Fibroblast of villous mesenchyme (primary cell): ENCODE results near the gene GSX2. TPM values are rescaled to one million over a fixed set of nuclear protein-coding genes. Genes with fewer than 3 reads are reported as not detected.
A peak's percentile ranks its signal among the peaks of the same experiment; 100 is the strongest.
"Not testable (repeated sequence)": the region's sequence is repeated elsewhere in the genome, so short reads cannot be mapped to it uniquely, and the experiment has no call there.

Experiments
- DNase-seq: peaks from one replicate; pipeline ENCODE4 v3.0.0-alpha.2; 2010; ENCODE audit warnings: low read depth
- H3K4me3 ChIP-seq: 2 replicates; pipeline ENCODE4 v1.5.1; 2011; ENCODE audit warnings: low read depth, mild to moderate bottlenecking, low read length
- CTCF ChIP-seq: IDR thresholded peaks from 2 replicates; pipeline ENCODE4 v1.5.1; 2012; ENCODE audit warnings: low read depth, mild to moderate bottlenecking, low read length; ENCODE audit not compliant: insufficient read depth
- total RNA-seq: library from RNA; depleted of rRNA; stranded (reverse); fragments of >200 nt; gene quantifications from 2 replicates; pipeline ENCODE4 v1.2.3, GENCODE V29; 2012

Gene GSX2
- total RNA-seq, 1 donor, result not detected

GRCh38 chr4:54110019-54110416 lies 10.1 kb downstream of the GSX2 start:
- no peak for DNase-seq
- no peak overlapping the region for H3K4me3 ChIP-seq
- TF ChIP-seq CTCF, result no peak

- DNase-seq, H3K4me3 ChIP-seq: not testable (repeated sequence)
These were observed 13.2 kb downstream of the GSX2 start for GRCh38 chr4:54113206-54113605.

- DNase-seq, result peak; percentile 61
- not testable (repeated sequence) for H3K4me3 ChIP-seq
These were observed 16.3 kb downstream of the GSX2 start for GRCh38 chr4:54116246-54116645.

GRCh38 chr4:54118850-54119589 lies 19.1 kb downstream of the GSX2 start:
- DNase-seq, result peak; percentile 42
- TF ChIP-seq CTCF, result no peak
- H3K4me3 ChIP-seq, result no peak overlapping the region

- TF ChIP-seq CTCF, result no peak
- no peak for DNase-seq
- H3K4me3 ChIP-seq, result no peak overlapping the region
These were observed 20.6 kb downstream of the GSX2 start for GRCh38 chr4:54120518-54120917.

- DNase-seq, result no peak
- TF ChIP-seq CTCF, result no peak
- H3K4me3 ChIP-seq, result no peak overlapping the region
These were observed 27.7 kb downstream of the GSX2 start for GRCh38 chr4:54127660-54128059.

- DNase-seq, H3K4me3 ChIP-seq: not testable (repeated sequence)
These were observed 28.7 kb downstream of the GSX2 start for GRCh38 chr4:54128694-54129093.

- no peak overlapping the region for H3K4me3 ChIP-seq
- TF ChIP-seq CTCF, result no peak
- no peak for DNase-seq
These were observed 39.4 kb downstream of the GSX2 start for GRCh38 chr4:54139332-54139731.
